GM18867 (cell line): ENCODE data around the gene NINJ1.
A peak's percentile ranks its signal among the peaks of the same experiment; 100 is the strongest.

ENCODE experiments used
- ATAC-seq: cut with Tn5 transposase; IDR thresholded peaks from one replicate; pipeline ENCODE4 v1.9.1; 2021; ENCODE audit warnings: mild to moderate bottlenecking, moderate library complexity; ENCODE audit not compliant: unreplicated experiment

Gene NINJ1

GRCh38 chr9:93133681-93134014 lies 403 bp downstream of the NINJ1 start:
- ATAC-seq = no peak

GRCh38 chr9:93132946-93133680 lies 938 bp downstream of the NINJ1 start:
- ATAC-seq = peak; percentile 40

GRCh38 chr9:93132287-93132927 lies 1.6 kb downstream of the NINJ1 start:
- ATAC-seq = no peak

GRCh38 chr9:93131599-93132286 lies 2.3 kb downstream of the NINJ1 start:
- no peak for ATAC-seq

- ATAC-seq = no peak
Observed at GRCh38 chr9:93130861-93131481, 3.1 kb downstream of the NINJ1 start.

GRCh38 chr9:93129691-93130500 lies 4.2 kb downstream of the NINJ1 start:
- ATAC-seq = no peak

- ATAC-seq = no peak
Observed at GRCh38 chr9:93129286-93129685, 4.8 kb downstream of the NINJ1 start.

- ATAC-seq = no peak
Observed at GRCh38 chr9:93128715-93129224, 5.3 kb downstream of the NINJ1 start.

- ATAC-seq = no peak
Observed at GRCh38 chr9:93128011-93128714, 5.9 kb downstream of the NINJ1 start.

- no peak for ATAC-seq
Observed at GRCh38 chr9:93127395-93127911, 6.6 kb downstream of the NINJ1 start.

GRCh38 chr9:93126825-93127368 lies 7.2 kb downstream of the NINJ1 start:
- ATAC-seq = no peak

GRCh38 chr9:93126151-93126781 lies 7.8 kb downstream of the NINJ1 start:
- no peak for ATAC-seq

- ATAC-seq = no peak
Observed at GRCh38 chr9:93125331-93125894, 8.6 kb downstream of the NINJ1 start.

GRCh38 chr9:93124793-93125192 lies 9.3 kb downstream of the NINJ1 start:
- ATAC-seq = no peak

- no peak for ATAC-seq
Observed at GRCh38 chr9:93123561-93124283, 10.3 kb downstream of the NINJ1 start.

GRCh38 chr9:93122721-93123221 lies 11.3 kb downstream of the NINJ1 start:
- ATAC-seq = no peak

GRCh38 chr9:93121316-93122241 lies 12.5 kb downstream of the NINJ1 start:
- no peak for ATAC-seq
